ENCODE results near the gene WDR86. TPM values are rescaled to one million over a fixed set of nuclear protein-coding genes. Genes with fewer than 3 reads are reported as not detected.

WDR86 gene
- total RNA-seq, 4 donors from 2014 or later = 82.9 to 142 (median 115) TPM

DNA sequence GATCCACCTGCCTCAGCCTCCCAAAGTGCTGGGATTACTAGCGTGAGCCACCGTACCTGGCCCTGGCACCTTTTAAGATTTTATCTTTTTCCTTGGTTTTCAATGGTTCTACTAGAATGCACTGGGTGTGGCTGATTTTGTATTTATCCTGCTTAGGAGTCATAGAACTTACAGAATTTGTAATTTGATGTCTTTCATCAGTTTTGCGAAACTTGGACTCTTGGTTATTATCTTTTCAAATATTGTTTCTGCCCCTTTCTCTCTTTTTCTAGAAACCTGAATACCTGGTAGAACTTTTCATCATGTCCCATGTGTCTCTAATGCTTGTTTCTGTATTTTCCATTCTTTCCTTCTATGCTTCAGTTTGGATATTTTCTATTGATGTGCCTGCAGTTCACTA is 71.0 kb downstream of the WDR86 start:
- Histone ChIP-seq H3K4me3 (no peak overlapping the region), H3K4me1 (peaks cover 0 to 34% (median 14%) of the 10 kb centered on the region in 4 donors), H3K27me3 (no peaks in the 10 kb centered on the region), H3K9me3 (peaks cover 0 to 8% (median 0%) of the 10 kb centered on the region in 4 donors), H3K36me3 (no peaks in the 10 kb centered on the region), H3K27ac (no peak overlapping the region)
- WGBS, 2 donors = 98% methylated on average over 3 of the region's 3 CpGs
- TF ChIP-seq POLR2A (IDR thresholded peaks at IDR 0.05) (no peak), EP300 (IDR thresholded peaks at IDR 0.05) (no peak)
- TF ChIP-seq, protein P1, sequence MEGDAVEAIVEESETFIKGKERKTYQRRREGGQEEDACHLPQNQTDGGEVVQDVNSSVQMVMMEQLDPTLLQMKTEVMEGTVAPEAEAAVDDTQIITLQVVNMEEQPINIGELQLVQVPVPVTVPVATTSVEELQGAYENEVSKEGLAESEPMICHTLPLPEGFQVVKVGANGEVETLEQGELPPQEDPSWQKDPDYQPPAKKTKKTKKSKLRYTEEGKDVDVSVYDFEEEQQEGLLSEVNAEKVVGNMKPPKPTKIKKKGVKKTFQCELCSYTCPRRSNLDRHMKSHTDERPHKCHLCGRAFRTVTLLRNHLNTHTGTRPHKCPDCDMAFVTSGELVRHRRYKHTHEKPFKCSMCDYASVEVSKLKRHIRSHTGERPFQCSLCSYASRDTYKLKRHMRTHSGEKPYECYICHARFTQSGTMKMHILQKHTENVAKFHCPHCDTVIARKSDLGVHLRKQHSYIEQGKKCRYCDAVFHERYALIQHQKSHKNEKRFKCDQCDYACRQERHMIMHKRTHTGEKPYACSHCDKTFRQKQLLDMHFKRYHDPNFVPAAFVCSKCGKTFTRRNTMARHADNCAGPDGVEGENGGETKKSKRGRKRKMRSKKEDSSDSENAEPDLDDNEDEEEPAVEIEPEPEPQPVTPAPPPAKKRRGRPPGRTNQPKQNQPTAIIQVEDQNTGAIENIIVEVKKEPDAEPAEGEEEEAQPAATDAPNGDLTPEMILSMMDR (IDR thresholded peaks at IDR 0.05) = no peak
- DNase-seq (ENCODE audit: low spot score in 2 of 2) = no peak

DNA sequence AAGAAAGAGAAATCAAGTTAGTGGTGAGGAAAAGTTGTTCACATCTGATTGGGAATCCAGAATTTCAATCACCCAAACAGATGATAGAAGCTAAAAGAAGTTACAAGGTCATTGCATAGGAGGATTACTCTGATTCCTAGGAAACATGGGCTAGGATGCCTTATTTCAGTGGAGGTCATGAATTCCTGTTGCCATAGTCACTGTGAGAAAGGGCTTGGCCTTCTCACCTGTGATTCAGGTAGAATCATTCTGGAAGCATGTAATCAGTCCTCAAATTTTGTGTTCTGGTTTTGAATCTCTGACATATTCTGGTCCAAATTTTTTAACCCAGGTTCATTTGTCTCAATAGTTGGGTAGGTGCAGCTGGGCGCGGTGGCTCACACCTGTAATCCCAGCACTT is 72.5 kb downstream of the WDR86 start:
- Histone ChIP-seq H3K4me1 (peaks cover 0 to 20% (median 3%) of the 10 kb centered on the region in 4 donors), H3K27ac (no peak overlapping the region), H3K4me3 (no peak overlapping the region), H3K36me3 (no peaks in the 10 kb centered on the region), H3K9me3 (peaks cover 0 to 8% (median 0%) of the 10 kb centered on the region in 4 donors), H3K27me3 (no peaks in the 10 kb centered on the region)
- WGBS, 2 donors = 90 to 96% methylated on average over 2 of the region's 2 CpGs
- TF ChIP-seq EP300 (IDR thresholded peaks at IDR 0.05) (no peak), POLR2A (IDR thresholded peaks at IDR 0.05) (no peak)
- TF ChIP-seq, protein P1 (IDR thresholded peaks at IDR 0.05) = no peak
- DNase-seq (ENCODE audit: low spot score in 2 of 2) = no peak

DNA sequence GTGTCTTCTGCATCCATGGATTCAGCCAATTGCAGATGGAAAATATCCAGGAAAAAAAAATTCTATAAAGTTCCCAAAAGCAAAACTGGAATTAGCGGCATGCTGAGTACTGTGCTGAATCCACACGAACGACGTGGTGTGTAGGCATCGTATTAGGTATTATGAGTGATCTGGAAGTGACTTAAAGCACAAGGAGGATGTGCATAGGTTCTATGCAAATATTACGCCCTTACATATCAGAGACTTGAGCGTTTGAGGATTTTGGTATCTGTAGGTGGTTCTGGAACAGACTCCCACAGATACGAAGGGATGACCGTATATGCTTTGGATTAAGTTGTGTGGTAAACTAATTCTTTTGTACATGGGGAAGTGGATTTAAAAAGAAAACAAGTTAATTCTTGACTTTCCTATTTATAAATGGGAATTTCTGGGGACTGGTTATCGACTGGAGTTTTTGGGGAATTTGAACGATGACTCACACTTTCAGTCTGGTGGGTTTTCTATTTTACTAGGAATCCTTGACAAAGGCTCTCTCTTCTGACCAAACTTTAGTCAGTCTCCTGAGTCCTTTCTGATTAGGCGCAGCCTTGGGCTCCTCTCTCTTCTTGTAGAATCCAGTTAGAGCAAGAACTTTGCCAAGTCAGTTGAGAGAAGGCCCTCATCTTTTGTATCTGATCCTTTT is 73.7 kb downstream of the WDR86 start:
- Histone ChIP-seq H3K9me3 (peaks cover 0 to 8% (median 0%) of the 10 kb centered on the region in 4 donors), H3K36me3 (no peaks in the 10 kb centered on the region), H3K4me1 (peaks cover 0 to 17% (median 1%) of the 10 kb centered on the region in 4 donors), H3K4me3 (no peak overlapping the region), H3K27me3 (no peaks in the 10 kb centered on the region), H3K27ac (no peak overlapping the region)
- no peak for DNase-seq (ENCODE audit: low spot score in 2 of 2)
- 75% methylated on average over 12 of the region's 12 CpGs for WGBS, 2 donors
- TF ChIP-seq EP300 (IDR thresholded peaks at IDR 0.05) = no peak
- TF ChIP-seq POLR2A (IDR thresholded peaks at IDR 0.05) = no peak
- TF ChIP-seq, protein P1 (IDR thresholded peaks at IDR 0.05) = no peak

DNA sequence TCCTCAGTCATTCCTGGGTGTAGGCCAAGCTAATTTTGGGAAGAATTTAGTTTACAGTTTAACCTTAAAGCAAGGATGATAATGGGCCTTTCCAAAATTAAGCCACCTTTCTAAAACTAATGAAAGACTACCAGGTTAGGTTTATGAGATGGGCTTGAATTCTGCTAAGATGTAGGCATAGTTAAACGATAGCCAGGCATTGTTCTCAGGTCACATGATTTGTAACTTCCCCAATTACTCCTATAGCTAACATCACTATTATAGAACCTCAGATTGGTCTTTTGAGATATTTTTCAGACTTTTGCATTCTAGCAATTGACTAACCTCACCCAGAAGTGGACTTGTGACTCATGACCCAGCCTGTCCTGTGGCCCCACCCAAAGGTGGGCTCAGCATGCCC is 75.2 kb downstream of the WDR86 start:
- H3K36me3 ChIP-seq = no peaks in the 10 kb centered on the region
- DNase-seq (ENCODE audit: low spot score in 2 of 2) = no peak
- no peak overlapping the region for H3K4me3 ChIP-seq
- H3K27ac ChIP-seq = no peak overlapping the region
- peaks cover 0 to 6% (median 0%) of the 10 kb centered on the region in 4 donors for H3K9me3 ChIP-seq
- TF ChIP-seq POLR2A (IDR thresholded peaks at IDR 0.05) (no peak), EP300 (IDR thresholded peaks at IDR 0.05) (no peak)
- TF ChIP-seq, protein P1 (IDR thresholded peaks at IDR 0.05) = no peak
- no peaks in the 10 kb centered on the region for H3K27me3 ChIP-seq
- peaks cover 0 to 1% (median 0%) of the 10 kb centered on the region in 4 donors for H3K4me1 ChIP-seq
- WGBS, 2 donors = 32 to 36% methylated on average over 1 of the region's 1 CpG

Small RNA genes within 50 kb of the gene (small RNA-seq; reads per million reads assigned to genes)
- gene MIR3907 = not detected

Other genes with a start within 250 kb of the WDR86 start
- gene GBX1, start 242.3 kb downstream of the WDR86 start, total RNA-seq = not detected
- not detected for gene ASB10, start 222.8 kb downstream of the WDR86 start, total RNA-seq
- gene H2BK1, start 199.6 kb downstream of the WDR86 start, total RNA-seq = not detected
- gene ABCF2, start 182.8 kb downstream of the WDR86 start, total RNA-seq = 10 to 100 TPM; 34.3 to 72.9 (median 34.9) TPM
- 10 to 100 TPM; 34.5 to 58.5 (median 40.2) TPM for gene CHPF2, start 177.6 kb downstream of the WDR86 start, total RNA-seq
- gene SMARCD3, start 161.3 kb downstream of the WDR86 start, total RNA-seq = 10 to 100 TPM; 55.5 to 97.2 (median 77.3) TPM
- gene NUB1, start 68.2 kb downstream of the WDR86 start, total RNA-seq = 10 to 100 TPM; 40.8 to 66.3 (median 60.1) TPM
- gene CRYGN, start 30.1 kb upstream of the WDR86 start, total RNA-seq = 1 to 10 TPM in 1 of 4 donors, under 1 TPM in 2, not detected in 1; 0.59 to 1.5 (median 0.87) TPM
- 100 to 1,000 TPM in 3 of 4 donors, 10 to 100 TPM in 1; 95.4 to 128 (median 103) TPM for gene RHEB, start 109.9 kb upstream of the WDR86 start, total RNA-seq